RCC 7860 (cell line): ENCODE data around the gene PEMT.
"Not testable (repeated sequence)": the region's sequence is repeated elsewhere in the genome, so short reads cannot be mapped to it uniquely, and the experiment has no call there.

Experiments used
- DNase-seq: peaks from one replicate; pipeline ENCODE4 v3.0.0-alpha.2; 2015; ENCODE audit warnings: low spot score
- FAIRE-seq: peaks from 2 replicates; lab custom pipeline; 2012; peaks lifted over from hg19 to GRCh38; lab: Jason Lieb, UNC

The PEMT gene

DNA sequence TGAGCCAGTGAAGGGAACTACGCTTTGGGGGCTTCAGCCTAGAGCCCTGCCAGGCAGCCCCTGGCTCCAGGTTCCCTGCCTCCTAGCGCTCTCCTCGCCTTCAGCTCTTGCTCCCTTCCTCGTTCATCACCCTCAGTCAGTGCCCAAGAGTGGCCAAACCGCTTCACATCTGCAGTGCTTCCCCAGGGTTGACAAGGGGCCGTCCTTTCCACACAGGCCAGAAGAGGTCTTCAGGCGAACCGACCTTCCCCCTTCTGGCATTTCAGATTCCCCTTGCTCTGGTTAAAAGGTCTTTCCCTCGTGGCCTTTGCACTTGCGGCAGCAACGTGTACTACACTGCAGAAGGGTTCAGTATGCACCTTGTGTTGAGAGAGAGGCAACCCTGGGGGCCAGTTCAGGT lies 99.4 kb downstream of the PEMT start:
- no peak for DNase-seq
- FAIRE-seq: no peak

DNA sequence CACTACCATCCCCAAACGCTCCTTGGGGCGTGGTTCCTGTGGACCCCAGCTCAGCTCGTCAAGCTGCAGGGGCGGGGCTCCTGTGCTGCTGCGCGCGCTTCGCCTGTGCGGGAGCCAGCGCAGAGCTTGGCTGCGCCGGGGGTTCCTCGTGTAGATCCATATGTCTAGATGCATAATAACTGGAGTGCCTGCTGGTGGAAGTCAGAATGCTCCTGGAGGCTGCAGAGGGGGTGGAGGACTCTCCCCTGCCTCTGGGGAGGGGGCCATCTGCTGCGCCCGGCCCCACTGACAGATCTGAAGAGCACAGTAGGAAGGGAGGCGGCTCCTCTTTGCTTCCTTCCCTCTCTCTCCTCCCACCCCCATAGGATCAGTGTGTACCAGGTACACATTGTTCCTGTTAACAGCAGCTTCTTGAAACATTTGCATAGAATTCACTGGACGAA lies 99.9 kb downstream of the PEMT start:
- no peak for DNase-seq
- FAIRE-seq: no peak

DNA sequence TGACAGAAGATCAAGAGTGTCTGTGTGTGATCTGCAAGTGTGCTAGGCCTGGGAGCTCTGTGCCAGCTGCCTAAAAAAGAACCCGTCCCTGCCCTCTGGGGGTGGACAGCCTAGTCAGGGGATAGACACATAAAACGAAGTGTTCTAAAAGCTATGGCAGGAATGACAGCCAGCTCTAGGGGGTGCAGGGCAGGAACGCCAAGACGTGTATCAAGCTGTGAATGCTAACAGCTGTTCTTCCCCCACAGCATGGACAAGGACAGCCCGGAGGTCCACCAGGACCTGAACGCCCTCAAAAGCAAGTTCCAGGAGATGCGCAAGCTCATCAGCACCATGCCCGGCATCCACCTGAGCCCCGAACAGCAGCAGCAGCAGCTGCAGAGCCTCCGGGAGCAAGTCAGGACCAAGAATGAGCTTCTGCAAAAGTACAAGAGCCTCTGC lies 100.5 kb downstream of the PEMT start:
- no peak for DNase-seq
- FAIRE-seq: no peak

DNA sequence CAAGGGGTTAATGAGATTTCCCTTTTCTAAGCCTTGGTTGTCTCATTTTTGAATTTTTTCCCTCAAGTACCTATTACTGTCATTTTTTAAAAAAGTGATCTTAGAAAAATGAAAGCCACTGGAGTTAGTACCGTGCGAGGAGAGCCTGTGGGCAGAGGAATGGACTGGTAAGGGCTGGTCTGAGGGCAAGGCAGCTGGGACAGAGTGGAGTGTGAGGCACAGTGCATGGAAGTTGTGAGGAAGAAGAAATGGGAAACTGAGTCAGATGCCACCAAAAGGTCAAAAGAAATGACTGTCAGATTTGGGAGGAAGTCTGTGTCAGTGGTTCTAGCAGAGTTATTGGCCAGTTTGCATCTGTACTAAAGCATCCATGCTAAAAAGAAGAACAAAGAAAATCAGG lies 103.5 kb downstream of the PEMT start:
- DNase-seq: no peak
- no peak for FAIRE-seq

DNA sequence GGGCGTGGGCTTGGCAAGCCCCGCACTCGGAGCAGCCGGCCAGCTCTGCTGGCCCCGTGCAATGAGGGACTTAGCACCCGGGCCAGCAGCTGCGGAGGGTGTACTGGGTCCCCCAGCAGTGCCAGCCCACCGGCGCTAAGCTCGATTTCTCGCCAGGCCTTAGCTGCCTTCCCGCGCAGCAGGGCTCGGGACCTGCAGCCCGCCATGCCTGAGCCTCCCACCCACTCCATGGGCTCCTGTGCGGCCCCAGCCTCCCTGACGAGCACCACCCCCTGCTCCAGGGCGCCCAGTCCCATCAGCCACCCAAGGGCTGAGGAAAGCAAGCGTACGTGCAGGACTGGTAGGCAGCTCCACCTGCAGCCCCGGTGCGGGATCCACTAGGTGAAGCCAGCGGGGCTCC lies 105.1 kb downstream of the PEMT start:
- not testable (repeated sequence) for DNase-seq, FAIRE-seq

DNA sequence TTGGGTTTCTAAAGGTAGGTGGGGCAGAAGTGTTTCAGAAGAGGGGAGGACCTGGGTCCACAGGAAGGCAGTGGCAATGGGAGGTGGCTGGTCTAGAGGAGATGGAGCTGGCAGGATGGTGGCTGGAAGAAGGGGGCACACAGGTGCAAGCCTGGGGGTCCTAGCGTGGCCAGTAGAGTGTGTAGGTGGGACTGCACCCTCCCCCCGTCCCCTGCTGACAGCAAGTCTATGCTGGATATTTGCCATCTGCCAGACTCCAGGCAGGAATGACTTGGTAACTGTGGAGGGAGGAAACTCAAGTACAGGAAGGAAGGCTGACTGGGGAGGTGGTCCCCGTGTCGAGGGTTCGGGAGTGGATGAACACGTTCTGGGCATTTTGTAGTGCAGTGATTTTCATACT lies 106.1 kb downstream of the PEMT start:
- no peak for DNase-seq
- FAIRE-seq: no peak

DNA sequence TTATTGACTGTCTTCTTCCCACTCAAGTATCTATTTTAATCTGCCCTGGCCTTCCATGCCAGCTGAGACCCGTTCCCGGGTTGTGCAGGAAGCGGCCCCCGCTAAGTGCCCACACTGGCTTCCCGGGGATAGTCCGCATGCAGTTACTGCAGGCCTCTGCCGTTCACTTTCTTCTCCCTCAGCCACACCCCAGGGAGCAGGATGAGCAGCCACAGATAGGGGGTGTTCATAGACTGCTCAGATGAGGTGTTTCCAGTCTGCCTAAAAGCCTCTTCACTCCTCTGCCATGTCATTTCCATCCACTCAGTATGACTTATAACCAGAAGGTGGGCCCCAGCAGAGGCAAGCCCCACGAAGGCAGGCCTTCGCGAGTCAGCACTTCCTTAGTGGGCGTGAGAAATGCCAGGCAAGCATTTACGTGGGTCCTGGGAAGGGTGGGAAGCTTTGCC lies 107.0 kb downstream of the PEMT start:
- FAIRE-seq: no peak
- no peak for DNase-seq

DNA sequence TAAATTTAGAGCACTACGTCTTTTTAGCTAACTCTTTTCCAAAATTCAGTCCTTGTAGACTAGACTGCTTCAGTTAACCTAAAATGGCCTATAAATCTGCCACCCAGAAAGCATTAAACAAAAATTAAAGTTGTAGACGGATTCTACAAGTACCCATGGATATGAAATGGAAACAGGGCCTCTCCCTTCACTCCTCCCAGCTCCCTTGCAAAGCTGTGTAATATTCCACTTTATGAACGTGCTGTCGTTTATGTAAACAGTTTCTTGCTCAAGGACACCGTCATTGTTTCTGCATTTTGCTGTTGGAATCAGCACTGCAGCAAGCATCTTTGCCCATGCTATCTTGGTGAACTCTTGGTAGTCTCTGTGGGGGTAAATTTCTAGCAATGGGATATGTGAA lies 109.6 kb downstream of the PEMT start:
- no peak for FAIRE-seq
- no peak for DNase-seq

DNA sequence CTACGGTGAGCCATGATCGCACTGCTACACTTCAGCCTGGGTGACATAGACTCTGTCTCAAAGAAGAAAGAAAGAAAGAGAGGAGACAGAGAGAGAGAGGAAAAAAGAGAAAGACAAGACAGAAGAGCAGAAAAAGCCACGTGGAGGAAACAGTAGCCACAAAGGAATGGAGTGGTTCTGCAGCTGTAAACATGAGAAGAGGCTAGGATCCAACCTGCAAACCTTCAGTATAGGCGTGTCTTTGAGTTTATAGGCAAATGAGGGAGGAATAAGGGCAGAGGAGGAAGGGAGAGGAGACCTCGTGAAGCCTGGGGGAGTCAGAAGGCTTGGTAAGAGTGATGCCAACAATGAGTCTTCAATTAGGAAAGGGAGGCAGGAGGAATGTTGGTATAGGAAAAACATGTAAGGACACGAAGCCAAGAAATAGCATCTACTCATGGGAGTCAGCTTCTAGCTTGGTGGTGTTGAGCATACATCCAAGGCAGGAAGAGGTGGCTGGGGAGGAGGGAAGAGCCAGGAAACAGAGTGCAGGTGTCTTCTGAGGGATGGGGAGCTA lies 110.8 kb downstream of the PEMT start:
- DNase-seq: no peak
- no peak for FAIRE-seq

DNA sequence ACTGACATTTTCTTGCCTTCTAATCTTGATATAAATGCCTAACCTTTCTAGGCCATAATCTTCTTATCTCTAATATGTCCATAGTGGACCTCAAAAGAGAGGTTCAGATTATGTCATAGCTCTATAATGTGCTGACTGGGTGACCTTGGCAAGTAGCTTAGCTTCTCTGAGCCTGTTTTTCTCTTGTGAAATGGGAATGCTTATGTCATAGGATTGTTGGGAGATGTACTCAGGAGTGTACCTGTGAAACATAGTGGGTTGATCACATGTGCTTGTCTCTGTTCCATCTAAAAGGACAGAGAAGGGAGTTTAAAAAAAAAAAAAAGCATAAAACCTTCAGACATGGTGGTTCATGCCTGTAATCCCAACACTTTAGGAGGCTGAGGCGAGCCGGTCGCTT lies 112.3 kb downstream of the PEMT start:
- DNase-seq: no peak
- FAIRE-seq: no peak

DNA sequence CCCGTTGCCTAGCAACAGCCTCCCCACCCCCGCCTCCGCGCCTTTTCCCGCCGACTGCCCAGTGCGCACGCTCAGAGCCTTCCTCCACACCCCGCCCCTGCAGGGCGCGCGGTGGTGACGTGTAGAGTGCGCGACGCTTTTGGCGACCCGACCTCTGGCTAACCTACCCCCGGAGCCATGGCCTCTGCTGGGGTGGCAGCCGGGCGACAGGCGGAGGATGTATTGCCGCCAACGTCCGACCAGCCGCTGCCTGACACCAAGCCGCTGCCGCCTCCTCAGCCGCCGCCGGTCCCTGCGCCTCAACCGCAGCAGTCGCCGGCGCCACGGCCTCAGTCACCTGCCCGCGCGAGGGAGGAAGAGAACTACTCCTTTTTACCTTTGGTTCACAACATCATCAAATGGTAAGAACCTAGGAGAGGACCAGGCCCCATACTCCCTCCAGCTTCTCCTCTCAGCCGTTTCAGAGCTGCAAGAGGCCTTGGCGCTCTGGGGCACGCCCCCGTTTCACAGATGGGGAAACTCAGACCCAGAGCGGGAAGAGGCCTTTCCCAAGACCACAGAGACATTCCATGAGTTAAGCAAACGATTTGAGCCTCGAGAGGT lies 114.5 kb downstream of the PEMT start, which contains the start of gene MED9:
TSS of gene MED9 (plus strand) at position 136 of the 603 bp plus-strand sequence. CDS start at position 178, 42 bp downstream.
- FAIRE-seq: no peak
- DNase-seq: peak; percentile 73

DNA sequence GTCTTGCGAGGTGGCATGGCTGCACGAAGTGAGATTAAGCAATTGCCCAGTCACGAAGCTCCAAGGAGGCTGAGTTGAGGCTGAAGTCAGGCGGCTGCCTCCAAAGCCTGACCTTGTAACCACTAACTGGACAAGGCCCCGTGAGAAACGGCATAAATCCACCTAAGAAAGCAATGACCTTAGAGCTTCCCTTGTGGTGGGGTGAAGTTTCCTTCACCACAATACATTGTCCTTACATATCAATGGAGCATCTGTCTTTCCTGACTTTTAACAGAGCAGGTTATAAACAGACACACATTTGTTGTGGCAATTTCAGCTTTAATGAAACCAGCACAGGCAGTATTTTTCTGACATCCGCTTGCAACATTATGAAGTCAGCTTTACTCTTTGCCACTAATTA lies 117.2 kb downstream of the PEMT start:
- DNase-seq: no peak
- FAIRE-seq: no peak

DNA sequence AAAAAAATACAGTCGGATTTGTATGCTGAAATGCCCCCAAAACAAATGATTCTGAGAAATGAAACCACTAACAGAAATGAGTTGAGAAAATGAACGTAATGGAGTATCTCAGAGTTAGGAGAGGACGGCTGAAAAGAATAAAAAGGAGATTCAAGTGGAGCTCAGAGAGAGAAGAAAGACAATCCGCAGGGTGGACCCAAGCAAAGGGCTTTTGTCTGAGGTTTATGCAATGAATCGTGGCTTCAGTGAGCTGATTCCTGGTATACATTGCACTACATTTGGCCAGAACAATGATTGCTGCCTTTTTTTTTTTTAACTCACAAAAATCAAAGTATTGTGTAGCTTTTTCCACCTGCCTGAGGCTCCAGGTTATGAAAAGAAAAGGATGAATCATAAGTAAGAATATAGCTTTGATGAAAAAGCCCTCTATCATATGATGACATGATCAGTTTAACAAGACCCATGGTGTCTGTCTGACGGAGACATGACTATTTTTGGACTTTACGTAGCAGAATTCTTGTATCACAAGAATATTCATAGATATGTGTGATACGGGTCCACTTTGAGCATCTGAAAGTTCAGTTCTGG lies 119.1 kb downstream of the PEMT start:
- DNase-seq (no peak), FAIRE-seq (no peak)

DNA sequence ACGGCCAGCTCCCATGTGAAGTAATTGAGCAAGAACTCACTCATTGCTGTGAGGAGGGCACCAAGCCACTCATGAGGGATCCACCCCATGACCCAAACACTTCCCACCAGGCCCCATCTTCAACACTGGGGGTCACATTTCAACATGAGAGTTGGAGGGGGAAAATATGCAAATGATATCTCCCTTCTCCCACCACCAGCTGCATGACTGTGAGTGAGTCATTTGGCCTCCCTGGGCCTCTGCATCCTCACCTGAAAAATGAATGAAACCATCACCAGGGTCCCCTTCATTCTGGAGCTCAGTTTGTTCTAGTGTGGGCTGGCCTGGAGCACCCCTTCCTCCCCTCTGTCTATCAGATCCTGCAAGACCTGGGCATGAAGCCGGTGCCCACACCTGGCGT lies 121.5 kb downstream of the PEMT start:
- DNase-seq (no peak), FAIRE-seq (no peak)

DNA sequence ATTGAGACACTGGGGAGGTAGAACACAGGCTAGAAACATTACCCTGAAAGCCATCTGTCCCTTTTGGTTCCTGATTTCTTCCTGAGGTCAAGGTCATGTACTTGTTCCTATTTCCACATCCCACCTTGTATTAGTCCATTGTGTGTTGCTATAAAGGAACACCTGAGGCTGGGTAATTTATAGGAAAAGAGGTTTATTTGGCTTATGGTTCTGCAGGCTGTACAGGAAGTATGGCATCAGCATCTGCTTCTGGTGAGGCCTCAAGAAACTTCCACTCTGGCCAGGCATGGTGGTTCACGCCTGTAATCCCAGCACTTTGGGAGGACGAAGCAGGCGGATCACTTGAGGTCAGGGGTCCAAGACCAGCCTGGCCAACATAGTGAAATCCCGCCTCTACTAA lies 122.2 kb downstream of the PEMT start:
- no peak for DNase-seq
- no peak for FAIRE-seq

DNA sequence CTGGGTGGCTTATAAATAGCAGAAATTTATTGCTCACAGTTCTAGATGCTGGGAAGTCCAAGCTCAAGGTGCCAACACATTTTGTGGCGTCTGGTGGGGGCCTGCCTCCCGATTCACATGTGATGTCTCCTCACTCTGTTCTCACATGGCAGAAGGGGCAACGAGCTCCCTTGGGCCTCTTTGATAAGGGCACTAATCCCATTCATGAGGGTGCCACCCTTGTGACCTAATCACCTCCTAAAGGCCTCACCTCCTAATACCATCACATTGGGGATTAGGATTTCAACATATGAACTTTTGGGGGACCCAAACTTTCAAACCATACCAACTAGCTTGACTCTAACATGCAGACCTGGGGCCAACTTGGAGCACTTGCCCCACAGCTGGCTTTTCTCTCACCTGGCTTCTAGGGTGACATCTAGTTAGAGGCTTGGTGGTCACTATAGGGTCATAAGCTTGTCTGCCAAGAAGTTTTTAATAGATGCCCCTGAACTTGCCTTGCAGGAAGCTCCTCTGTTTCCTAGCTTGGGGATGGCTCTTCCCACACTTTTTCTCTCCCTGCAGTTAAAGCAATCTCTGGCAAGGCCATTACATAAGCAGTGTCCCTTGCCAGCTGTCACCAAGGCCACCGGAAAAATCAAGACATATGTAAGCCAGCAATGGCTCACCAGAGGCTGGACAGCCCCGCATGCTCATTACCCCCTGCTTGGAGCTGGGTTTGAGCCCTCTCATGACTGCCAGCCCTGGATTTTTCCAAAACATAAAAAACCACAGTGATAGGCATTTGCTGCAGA lies 123.1 kb downstream of the PEMT start:
- no peak for DNase-seq
- no peak for FAIRE-seq

DNA sequence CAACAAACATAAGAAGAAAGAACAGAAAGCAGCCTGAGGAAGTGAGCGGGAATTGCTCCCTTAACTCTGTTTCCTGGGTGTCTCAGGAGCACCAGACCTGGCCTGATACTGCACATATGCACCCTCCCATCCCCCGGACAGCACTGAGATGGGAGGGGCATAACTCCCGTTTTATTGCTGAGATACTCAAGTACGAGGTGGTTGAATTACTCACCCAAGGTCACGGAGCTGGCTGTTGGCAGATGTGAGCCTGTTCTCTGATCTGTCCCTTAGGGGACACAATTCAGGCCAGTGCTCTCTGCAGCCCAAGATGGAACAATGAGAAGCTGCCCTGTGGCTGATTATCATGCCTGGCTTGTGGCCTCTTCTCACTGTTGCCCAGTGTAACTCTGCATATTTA lies 123.8 kb downstream of the PEMT start:
- DNase-seq (no peak), FAIRE-seq (no peak)

DNA sequence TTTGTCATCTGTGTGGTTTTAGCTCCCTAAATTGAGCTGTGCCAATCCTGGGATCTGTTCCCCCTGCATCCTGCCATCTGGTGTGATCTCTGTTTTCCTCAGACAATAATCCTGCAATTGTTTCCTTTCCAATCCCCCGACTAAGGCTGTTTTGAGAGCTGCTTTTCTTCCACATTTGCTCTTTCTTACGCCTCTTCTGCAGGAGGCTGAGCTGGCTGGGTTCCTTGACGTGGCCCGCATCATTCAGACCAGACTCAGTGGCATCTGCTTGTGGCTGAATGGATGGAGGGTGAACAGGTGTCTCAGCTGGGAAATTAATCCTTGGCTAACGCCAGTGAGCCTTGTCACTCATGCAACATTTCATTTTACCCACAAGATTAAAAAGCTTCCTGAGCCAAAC lies 124.5 kb downstream of the PEMT start:
- no peak for FAIRE-seq
- no peak for DNase-seq

DNA sequence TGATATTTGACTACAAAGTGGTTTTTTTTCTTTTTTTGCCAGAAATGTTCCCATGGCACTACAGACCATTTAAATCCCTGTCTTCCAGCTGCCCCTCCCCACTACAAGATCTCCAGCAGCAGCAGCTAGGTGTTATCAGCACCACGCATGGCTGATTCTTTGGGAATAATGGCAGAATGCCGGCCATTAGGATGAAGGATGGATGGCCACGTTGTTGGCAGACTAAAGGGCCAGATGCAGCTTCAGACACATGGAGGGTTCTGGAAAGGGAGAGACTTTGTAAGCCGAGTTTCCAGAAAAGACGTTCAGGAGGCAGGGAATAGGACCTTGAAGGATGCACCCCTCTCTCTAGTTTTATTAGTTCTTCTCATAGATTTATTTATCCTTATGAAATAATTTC lies 125.0 kb downstream of the PEMT start:
- DNase-seq (no peak), FAIRE-seq (no peak)

DNA sequence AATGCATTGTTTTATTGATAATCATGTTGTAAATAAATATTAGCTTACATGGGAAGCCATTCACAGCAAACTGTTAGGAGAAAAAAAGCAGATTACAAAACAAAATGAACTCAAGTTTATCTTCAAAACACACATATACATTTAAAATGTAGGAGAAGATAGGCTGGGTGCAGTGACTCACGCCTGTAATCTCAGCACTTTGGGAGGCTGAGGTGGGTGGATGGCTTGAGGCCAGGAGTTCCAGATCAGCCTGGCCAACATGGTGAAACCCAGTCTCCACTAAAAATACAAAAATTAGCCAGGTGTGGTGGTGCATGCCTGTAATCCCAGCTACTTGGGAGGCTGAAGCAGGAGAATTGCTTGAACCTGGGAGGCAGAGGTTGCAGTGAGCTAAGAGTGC lies 125.6 kb downstream of the PEMT start:
- FAIRE-seq, DNase-seq: not testable (repeated sequence)

DNA sequence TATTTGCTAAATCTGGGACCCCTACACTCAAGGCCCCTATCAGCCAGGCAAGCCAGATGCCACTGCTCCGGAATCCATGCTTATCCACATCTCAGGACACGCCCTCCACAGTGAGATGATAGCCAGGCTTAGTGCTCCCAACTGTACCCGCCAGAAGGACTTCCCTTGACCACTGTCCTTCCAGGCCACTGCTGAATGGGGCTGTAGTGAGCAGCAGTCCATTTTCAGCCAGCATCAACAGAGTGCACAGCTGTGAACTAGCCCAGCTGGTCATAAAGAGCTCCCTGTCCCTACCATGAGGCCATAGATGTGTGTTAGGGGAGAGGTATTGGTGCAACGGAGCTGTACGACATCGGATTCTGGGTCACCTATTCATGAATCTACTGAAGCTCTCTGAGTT lies 127.7 kb downstream of the PEMT start:
- no peak for DNase-seq
- FAIRE-seq: no peak
